Right lobe of liver (tissue), 4 donors: ENCODE data around the gene BIK.

Source experiments
- CTCF ChIP-seq, 4 donors: fragments of 200-600 bp in 3 of 4; fragments of 450-650 bp in 1 of 4; IDR thresholded peaks; one replicate each; pipeline versions ENCODE4 v1.5.1 to v1.8.0; 2016 to 2022; ENCODE audit warnings: antibody characterized with exemption in 4 of 4, mild to moderate bottlenecking in 2 of 4
- POLR2A ChIP-seq: fragments of 450-650 bp; IDR thresholded peaks from one replicate; pipeline ENCODE4 v1.6.1; 2017; ENCODE audit warnings: antibody characterized with exemption, mild to moderate bottlenecking
- donor health status: DM: no; HTN: no; CAD: no.
- donor health status: DM: no; HTN: no; CAD: no.
- donor health status: DM: no; HTN: yes; CAD: no.

DNA sequence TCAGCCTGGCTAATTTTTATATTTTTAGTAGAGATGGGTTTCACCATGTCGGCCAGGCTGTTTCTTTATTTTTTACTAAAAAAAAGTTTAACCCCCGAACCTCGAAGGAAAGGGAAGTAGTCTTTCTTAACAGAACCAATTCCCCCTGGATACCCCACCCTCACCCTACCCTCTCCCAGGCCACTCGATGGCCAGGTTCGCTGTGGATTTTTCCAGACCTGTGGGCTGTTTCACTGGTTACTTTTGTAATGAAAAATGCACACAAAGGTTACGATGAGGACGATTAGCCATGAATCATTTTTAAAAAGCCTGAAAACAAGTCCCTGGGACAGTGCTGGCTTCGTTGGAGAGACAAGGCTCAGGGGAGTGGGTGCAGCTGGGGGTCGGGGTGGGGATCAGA is 43.3 kb downstream of the BIK start:
- no peak for TF ChIP-seq CTCF (IDR thresholded peaks at IDR 0.05)
- TF ChIP-seq POLR2A, result no peak
